SK-N-MC (cell line): Measurements from ENCODE around the gene ZC3H11A.
A peak's percentile ranks its signal among the peaks of the same experiment; 100 is the strongest.
"Not testable (repeated sequence)": the region's sequence is repeated elsewhere in the genome, so short reads cannot be mapped to it uniquely, and the experiment has no call there.

Experiments
- DNase-seq: peaks from one replicate; pipeline ENCODE4 v3.0.0-alpha.2; 2011; ENCODE audit warnings: low read depth, low spot score
- H3K27ac ChIP-seq: fragments of 200-600 bp; sonication (generic); 2 replicates; pipeline ENCODE4 v1.5.1; 2016; ENCODE audit warnings: mixed run types
- H3K36me3 ChIP-seq: fragments of 200-600 bp; sonication (generic); 2 replicates; pipeline ENCODE4 v1.6.1; 2017; ENCODE audit warnings: antibody characterized with exemption, low read length, mixed read lengths; ENCODE audit not compliant: insufficient read depth
- H3K4me3 ChIP-seq: fragments of 200-600 bp; sonication (generic); 2 replicates; pipeline ENCODE4 v1.5.1; 2016
- H3K9ac ChIP-seq: fragments of 200-600 bp; sonication (generic); 2 replicates; pipeline ENCODE4 v1.8.0; 2017; ENCODE audit warnings: mixed run types, mixed read lengths; ENCODE audit not compliant: insufficient read length
- H3K9me3 ChIP-seq: fragments of 200-600 bp; sonication (generic); 2 replicates; pipeline ENCODE4 v1.6.1; 2017; ENCODE audit warnings: low read depth, mild to moderate bottlenecking, antibody characterized with exemption, low read length, moderate library complexity, mixed read lengths
- EZH2 ChIP-seq: fragments of 200-600 bp; sonication (generic); IDR thresholded peaks from one replicate; pipeline ENCODE4 v1.6.1; 2017; ENCODE audit warnings: antibody characterized with exemption
- FOXP2 ChIP-seq: optimal IDR thresholded peaks from 2 replicates; pipeline ENCODE3; 2011; ENCODE audit warnings: mild to moderate bottlenecking, moderate library complexity; ENCODE audit not compliant: insufficient read depth; ENCODE audit errors: extremely low read length, control extremely low read depth
- POLR2AphosphoS5 ChIP-seq: IDR thresholded peaks from 2 replicates; pipeline ENCODE4 v1.6.1; 2012; ENCODE audit warnings: mild to moderate bottlenecking, low read depth, low read length, borderline replicate concordance

Gene ZC3H11A

DNA sequence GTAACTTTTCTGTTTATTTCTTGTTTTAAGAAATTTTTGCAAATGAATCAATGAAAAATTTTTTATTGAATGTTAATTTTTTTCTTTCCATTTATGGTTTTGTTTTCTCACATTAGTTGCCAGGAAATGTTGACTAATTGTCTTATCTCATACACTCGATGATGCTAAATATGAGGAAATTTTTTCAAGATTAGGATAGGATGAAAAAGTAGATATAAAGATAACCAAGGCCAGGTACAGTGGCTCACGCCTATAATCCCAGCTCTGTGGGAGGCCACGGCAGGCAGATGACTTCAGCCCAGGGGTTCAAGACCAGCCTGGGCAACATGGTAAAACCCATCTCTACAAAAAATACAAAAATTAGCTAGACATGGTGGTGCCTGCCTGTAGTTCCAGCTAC, 17.8 kb upstream of the ZC3H11A start:
- no peak for TF ChIP-seq POLR2AphosphoS5
- no peak for TF ChIP-seq EZH2
- no peak for TF ChIP-seq FOXP2
- H3K36me3 ChIP-seq = no peaks in the 10 kb centered on the region
- no peak for DNase-seq
- H3K27ac ChIP-seq = no peak overlapping the region
- H3K9ac ChIP-seq = no peak overlapping the region
- no peaks in the 10 kb centered on the region for H3K9me3 ChIP-seq
- no peak overlapping the region for H3K4me3 ChIP-seq

GRCh38 chr1:203778146-203778545, 17.3 kb upstream of the ZC3H11A start:
- H3K27ac ChIP-seq = no peak overlapping the region
- TF ChIP-seq EZH2 = no peak
- no peak for TF ChIP-seq FOXP2
- no peak for TF ChIP-seq POLR2AphosphoS5
- H3K36me3 ChIP-seq = no peaks in the 10 kb centered on the region
- H3K9me3 ChIP-seq = no peaks in the 10 kb centered on the region
- no peak for DNase-seq
- H3K4me3 ChIP-seq = no peak overlapping the region
- no peak overlapping the region for H3K9ac ChIP-seq

DNA sequence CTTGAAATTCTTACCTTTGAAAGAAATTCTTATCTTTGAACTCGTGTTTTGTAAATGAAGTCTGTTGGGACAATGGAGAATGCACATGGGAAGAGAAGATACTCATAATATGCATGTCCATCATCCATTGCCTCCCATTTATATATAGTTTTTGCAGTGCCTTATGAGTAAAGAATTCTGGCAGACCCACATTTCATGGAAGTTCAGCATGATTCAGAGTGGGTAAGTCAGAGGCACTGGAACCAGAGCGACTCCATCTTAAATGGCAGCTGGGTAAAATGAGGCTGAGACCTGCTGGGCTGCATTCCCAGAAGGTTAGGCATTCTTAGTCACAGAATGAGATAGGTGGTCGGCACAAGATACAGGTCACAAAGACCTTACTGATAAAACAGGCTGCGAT, 16.6 kb upstream of the ZC3H11A start:
- H3K4me3 ChIP-seq = no peak overlapping the region
- no peaks in the 10 kb centered on the region for H3K36me3 ChIP-seq
- H3K9ac ChIP-seq = no peak overlapping the region
- TF ChIP-seq POLR2AphosphoS5 = no peak
- no peak for TF ChIP-seq EZH2
- TF ChIP-seq FOXP2 = no peak
- no peaks in the 10 kb centered on the region for H3K9me3 ChIP-seq
- no peak for DNase-seq
- no peak overlapping the region for H3K27ac ChIP-seq

- Histone ChIP-seq H3K4me3 (no peak overlapping the region), H3K27ac (no peak overlapping the region), H3K9me3 (no peaks in the 10 kb centered on the region), H3K36me3 (no peaks in the 10 kb centered on the region), H3K9ac (no peak overlapping the region)
- TF ChIP-seq POLR2AphosphoS5 (no peak), EZH2 (no peak), FOXP2 (no peak)
- DNase-seq = no peak
Measured at GRCh38 chr1:203781962-203782361, 13.5 kb upstream of the ZC3H11A start.

DNA sequence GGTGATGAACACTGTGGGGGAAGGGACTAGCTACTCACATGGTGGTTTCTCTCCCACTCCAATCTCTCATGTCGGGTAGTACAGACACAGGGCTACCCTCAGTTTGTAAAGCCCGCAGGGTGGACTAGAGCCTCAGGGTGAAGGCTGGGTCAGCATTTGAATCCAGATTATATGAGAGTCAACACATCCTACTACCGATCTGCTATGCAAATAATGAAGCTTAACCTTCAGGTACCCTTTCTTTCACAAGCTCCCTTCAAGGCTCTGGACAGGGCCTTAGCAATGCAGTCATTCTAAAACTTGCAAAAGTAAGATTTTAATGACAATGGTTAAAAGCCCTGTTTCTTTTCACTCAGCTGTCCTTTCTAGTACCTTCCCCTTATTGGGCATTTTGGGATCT, 5.5 kb upstream of the ZC3H11A start:
- H3K4me3 ChIP-seq = no peak overlapping the region
- H3K9me3 ChIP-seq = no peaks in the 10 kb centered on the region
- no peak for DNase-seq
- H3K27ac ChIP-seq = no peak overlapping the region
- no peak overlapping the region for H3K9ac ChIP-seq
- TF ChIP-seq FOXP2 (no peak), POLR2AphosphoS5 (no peak), EZH2 (no peak)
- no peaks in the 10 kb centered on the region for H3K36me3 ChIP-seq

DNA sequence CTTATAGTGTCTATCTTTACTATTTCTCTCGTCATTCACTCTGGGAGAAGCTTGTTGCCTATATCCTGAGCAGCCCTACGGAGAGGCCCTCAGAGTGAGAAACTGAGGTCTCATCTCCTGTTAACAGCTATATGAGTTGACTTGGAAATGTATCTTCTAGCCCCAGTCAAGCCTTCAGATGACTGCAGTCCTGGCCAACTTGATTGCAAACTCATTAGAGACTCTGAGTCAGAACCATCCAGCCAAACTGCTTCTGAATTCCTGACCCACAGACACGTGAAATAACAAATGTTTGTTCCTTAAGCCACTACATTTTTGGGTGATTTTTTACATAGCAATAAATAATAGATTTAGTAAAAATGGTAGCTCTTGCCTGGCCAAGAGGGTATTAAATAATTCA, 3.9 kb upstream of the ZC3H11A start:
- no peaks in the 10 kb centered on the region; the same call in 1 of the 2 replicates for H3K36me3 ChIP-seq
- no peak for DNase-seq
- no peak overlapping the region for H3K4me3 ChIP-seq
- H3K27ac ChIP-seq = no peak overlapping the region
- no peaks in the 10 kb centered on the region for H3K9me3 ChIP-seq
- H3K9ac ChIP-seq = no peak overlapping the region
- no peak for TF ChIP-seq EZH2
- no peak for TF ChIP-seq POLR2AphosphoS5
- TF ChIP-seq FOXP2 = no peak

DNA sequence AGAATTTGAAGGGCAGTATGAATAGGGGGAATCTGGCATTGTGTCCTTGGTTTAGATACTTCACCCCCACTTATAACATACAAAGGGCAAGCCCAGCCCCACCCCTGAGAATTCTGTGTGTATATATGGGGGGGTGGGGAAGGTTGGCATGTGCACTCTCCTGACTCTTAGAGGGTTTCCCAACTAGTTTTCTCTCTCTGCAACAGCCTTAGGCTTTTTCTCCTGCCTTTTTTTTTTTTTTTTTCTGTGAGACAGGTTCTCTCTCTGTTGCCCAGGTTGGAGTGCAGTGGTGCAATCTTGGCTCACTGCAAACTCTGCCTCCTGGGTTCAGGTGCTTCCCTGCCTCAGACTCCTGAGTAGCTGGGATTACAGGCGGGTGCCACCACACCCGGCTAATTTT, 2.9 kb upstream of the ZC3H11A start:
- Histone ChIP-seq H3K9ac (no peak overlapping the region), H3K36me3 (peaks cover 9% of the 10 kb centered on the region), H3K9me3 (no peaks in the 10 kb centered on the region), H3K27ac (no peak overlapping the region), H3K4me3 (no peak overlapping the region)
- TF ChIP-seq EZH2 = no peak
- TF ChIP-seq POLR2AphosphoS5 = no peak
- TF ChIP-seq FOXP2 = no peak
- no peak for DNase-seq

DNA sequence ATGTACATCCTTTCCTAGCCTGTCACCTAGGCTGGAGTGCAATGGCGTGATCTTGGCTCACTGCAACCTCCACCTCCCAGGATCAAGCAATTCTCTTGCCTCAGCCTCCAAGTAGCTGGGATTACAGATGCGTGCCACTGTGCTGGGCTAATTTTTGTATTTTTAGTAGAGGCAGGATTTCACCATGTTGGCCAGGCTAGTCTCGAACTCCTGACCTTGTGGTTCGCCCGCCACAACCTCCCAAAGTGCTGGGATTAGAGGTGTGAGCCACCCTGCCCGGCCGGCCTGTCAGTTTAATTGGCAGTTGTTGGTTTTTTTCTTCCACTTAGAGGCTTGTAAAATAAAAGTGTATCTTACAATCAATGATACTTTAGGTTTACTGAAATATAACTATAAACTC, 1.9 kb upstream of the ZC3H11A start:
- not testable (repeated sequence) for H3K9ac ChIP-seq

GRCh38 chr1:203794764-203795440, 521 bp upstream of the ZC3H11A start:
- Histone ChIP-seq H3K27ac (peak overlapping the region; percentile 96), H3K9me3 (no peaks in the 10 kb centered on the region), H3K9ac (peak overlapping the region; percentile 93), H3K4me3 (peak overlapping the region; percentile 83), H3K36me3 (peaks cover 33% of the 10 kb centered on the region)
- no peak for TF ChIP-seq EZH2
- TF ChIP-seq FOXP2 = no peak
- TF ChIP-seq POLR2AphosphoS5 = no peak
- no peak for DNase-seq

More for the DNA sequence above, 1.9 kb upstream of the ZC3H11A start:
- not testable (repeated sequence) for DNase-seq, H3K9me3 ChIP-seq, H3K4me3 ChIP-seq, H3K27ac ChIP-seq
- peaks cover 20% of the 10 kb centered on the region for H3K36me3 ChIP-seq
